ENCODE measurements around the gene DGCR8.

DNA sequence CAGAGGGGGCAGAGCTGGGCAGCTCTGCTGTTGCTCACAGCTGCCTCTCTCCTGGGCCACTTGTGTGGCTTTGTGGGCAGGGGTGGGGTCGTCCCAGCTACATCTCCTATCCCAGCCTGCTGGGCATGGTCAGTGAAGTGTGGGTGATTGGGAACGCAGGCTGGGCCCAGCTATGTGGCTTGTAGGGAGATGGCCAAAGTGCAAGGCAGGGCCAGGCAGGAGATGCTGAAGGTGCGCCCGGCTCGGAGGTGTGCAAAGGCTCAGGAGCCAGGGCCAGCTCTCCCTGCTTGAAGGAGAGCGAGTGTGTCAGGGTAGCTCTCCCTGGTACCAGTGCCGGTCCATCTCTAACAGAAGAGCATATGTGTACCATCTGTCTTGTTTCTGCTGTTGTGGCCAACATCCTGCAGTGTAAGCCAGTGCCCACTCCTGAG is 27.4 kb downstream of the DGCR8 start:
- no peak for TF ChIP-seq POLR2A (IDR thresholded peaks at IDR 0.05)
- TF ChIP-seq, protein P1, sequence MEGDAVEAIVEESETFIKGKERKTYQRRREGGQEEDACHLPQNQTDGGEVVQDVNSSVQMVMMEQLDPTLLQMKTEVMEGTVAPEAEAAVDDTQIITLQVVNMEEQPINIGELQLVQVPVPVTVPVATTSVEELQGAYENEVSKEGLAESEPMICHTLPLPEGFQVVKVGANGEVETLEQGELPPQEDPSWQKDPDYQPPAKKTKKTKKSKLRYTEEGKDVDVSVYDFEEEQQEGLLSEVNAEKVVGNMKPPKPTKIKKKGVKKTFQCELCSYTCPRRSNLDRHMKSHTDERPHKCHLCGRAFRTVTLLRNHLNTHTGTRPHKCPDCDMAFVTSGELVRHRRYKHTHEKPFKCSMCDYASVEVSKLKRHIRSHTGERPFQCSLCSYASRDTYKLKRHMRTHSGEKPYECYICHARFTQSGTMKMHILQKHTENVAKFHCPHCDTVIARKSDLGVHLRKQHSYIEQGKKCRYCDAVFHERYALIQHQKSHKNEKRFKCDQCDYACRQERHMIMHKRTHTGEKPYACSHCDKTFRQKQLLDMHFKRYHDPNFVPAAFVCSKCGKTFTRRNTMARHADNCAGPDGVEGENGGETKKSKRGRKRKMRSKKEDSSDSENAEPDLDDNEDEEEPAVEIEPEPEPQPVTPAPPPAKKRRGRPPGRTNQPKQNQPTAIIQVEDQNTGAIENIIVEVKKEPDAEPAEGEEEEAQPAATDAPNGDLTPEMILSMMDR (IDR thresholded peaks at IDR 0.05) = no peak

Data from esophagus squamous epithelium (tissue), 4 donors.